Fibroblast of lung (primary cell): ENCODE results near the gene RTN1. TPM values are rescaled to one million over a fixed set of nuclear protein-coding genes. Genes with fewer than 3 reads are reported as not detected.

Experiments
- DNase-seq, 2 donors: peaks; one replicate each; pipeline versions ENCODE4 v3.0.0 to v3.0.0-alpha.2; 2010; ENCODE audit warnings: low read depth in 2 of 2
- H2AFZ ChIP-seq: 2 replicates; pipeline ENCODE4 v1.5.1; 2012; ENCODE audit warnings: low read length, control low read depth, inconsistent platforms
- H3K27ac ChIP-seq: 2 replicates; pipeline ENCODE4 v1.5.1; 2011; ENCODE audit warnings: low read length, control low read depth; ENCODE audit not compliant: insufficient read depth
- H3K27me3 ChIP-seq: 2 replicates; pipeline ENCODE4 v1.5.1; 2011; ENCODE audit warnings: mild to moderate bottlenecking, low read length; ENCODE audit not compliant: control insufficient read depth, insufficient read depth
- H3K36me3 ChIP-seq: 2 replicates; pipeline ENCODE4 v1.5.1; 2011; ENCODE audit warnings: low read length; ENCODE audit not compliant: control insufficient read depth, insufficient read depth
- H3K4me1 ChIP-seq: 2 replicates; pipeline ENCODE4 v1.5.1; 2011; ENCODE audit warnings: low read length; ENCODE audit not compliant: control insufficient read depth, insufficient read depth; ENCODE audit errors: extremely low read depth
- H3K4me2 ChIP-seq: 2 replicates; pipeline ENCODE4 v1.5.1; 2011; ENCODE audit warnings: low read length, control low read depth; ENCODE audit not compliant: insufficient read depth; ENCODE audit errors: extremely low read depth
- H3K4me3 ChIP-seq, 4 experiments: fragments of 200-600 bp in 1 of 4; sonication (generic) in 1 of 4; replicated peaks in 1 of 4; 2 replicates each; pipeline ENCODE4 v1.5.1; 2011 to 2016; ENCODE audit warnings: low read length in 4 of 4, low read depth in 3 of 4, mild to moderate bottlenecking in 3 of 4, control low read depth in 2 of 4, inconsistent platforms in 1 of 4, mixed read lengths in 1 of 4; ENCODE audit not compliant: insufficient read depth in 1 of 4; ENCODE audit errors: control extremely low read depth in 1 of 4
- H3K79me2 ChIP-seq: 2 replicates; pipeline ENCODE4 v1.5.1; 2012; ENCODE audit warnings: mild to moderate bottlenecking, low read length, inconsistent platforms; ENCODE audit not compliant: control insufficient read depth, insufficient read depth
- H3K9ac ChIP-seq: 2 replicates; pipeline ENCODE4 v1.5.1; 2011; ENCODE audit warnings: mild to moderate bottlenecking, low read length, control low read depth; ENCODE audit not compliant: insufficient read depth
- H3K9me3 ChIP-seq: 2 replicates; pipeline ENCODE4 v1.5.1; 2012; ENCODE audit warnings: low read depth, low read length; ENCODE audit not compliant: control insufficient read depth, insufficient read depth
- H4K20me1 ChIP-seq: 2 replicates; pipeline ENCODE4 v1.5.1; 2011; ENCODE audit warnings: low read length; ENCODE audit not compliant: control insufficient read depth, insufficient read depth; ENCODE audit errors: extremely low read depth
- CTCF ChIP-seq, 2 donors: IDR thresholded peaks in 1 of 2; conservative IDR thresholded peaks in 1 of 2; 1 replicate in 1 of 2; 2 replicates in 1 of 2; pipeline ENCODE4 v1.5.1; 2011 to 2012; ENCODE audit warnings: low read length in 2 of 2, control low read depth in 1 of 2, inconsistent platforms in 1 of 2, low read depth in 1 of 2, mild to moderate bottlenecking in 1 of 2
- EZH2 ChIP-seq: IDR thresholded peaks from 2 replicates; pipeline ENCODE4 v1.5.1; 2012; ENCODE audit warnings: low read length, control low read depth, mild to moderate bottlenecking; ENCODE audit errors: missing control alignments
- polyA plus RNA-seq, 2 donors: library from polyadenylated mRNA; depleted of rRNA in 1 of 2; stranded (reverse) in 1 of 2; unstranded in 1 of 2; fragments of >200 nt; gene quantifications; 2 replicates each; pipeline ENCODE4 v1.2.1, GENCODE V29; 2011 to 2012; ENCODE audit warnings: missing spikeins in 1 of 2
- total RNA-seq: library from RNA; depleted of rRNA; stranded (reverse); fragments of >200 nt; gene quantifications from 2 replicates; pipeline ENCODE4 v1.2.1, GENCODE V29; 2014

Gene RTN1
- total and polyA plus RNA-seq, 2 donors (not counting 1 experiment from before 2014, with no cell fraction given) = 0.17 to 0.92 TPM

- no peak overlapping the region for H2AFZ ChIP-seq
- no peak overlapping the region for H3K4me2 ChIP-seq
- H3K79me2 ChIP-seq = no peaks in the 10 kb centered on the region
- H4K20me1 ChIP-seq = no peaks in the 10 kb centered on the region
- H3K9ac ChIP-seq = no peak overlapping the region
- no peaks in the 10 kb centered on the region for H3K36me3 ChIP-seq
- no peak overlapping the region for H3K4me3 ChIP-seq
- no peaks in the 10 kb centered on the region for H3K4me1 ChIP-seq
- no peaks in the 10 kb centered on the region for H3K9me3 ChIP-seq
- TF ChIP-seq EZH2 = no peak
- no peak for TF ChIP-seq CTCF (conservative IDR thresholded peaks at IDR 0.05 in 1 of 2, IDR thresholded peaks at IDR 0.05 in 1 of 2; ENCODE audit: low read depth in 1 of 2, low read length in 2 of 2)
- no peaks in the 10 kb centered on the region for H3K27me3 ChIP-seq
- no peak overlapping the region for H3K27ac ChIP-seq
- DNase-seq = peak; percentile 21 to 42
These were observed 171.8 kb downstream of the RTN1 start for GRCh38 chr14:59698793-59699192.

- Histone ChIP-seq H3K4me3 (no peak overlapping the region), H3K4me1 (no peaks in the 10 kb centered on the region), H3K36me3 (no peaks in the 10 kb centered on the region), H3K9ac (no peak overlapping the region), H3K27ac (no peak overlapping the region), H3K79me2 (no peaks in the 10 kb centered on the region), H2AFZ (no peak overlapping the region), H3K27me3 (no peaks in the 10 kb centered on the region), H4K20me1 (no peaks in the 10 kb centered on the region), H3K9me3 (no peaks in the 10 kb centered on the region), H3K4me2 (no peak overlapping the region)
- TF ChIP-seq EZH2 (no peak), CTCF (conservative IDR thresholded peaks at IDR 0.05 in 1 of 2, IDR thresholded peaks at IDR 0.05 in 1 of 2; ENCODE audit: low read depth in 1 of 2, low read length in 2 of 2) (no peak)
- DNase-seq = no peak
These were observed 175.4 kb downstream of the RTN1 start for GRCh38 chr14:59695198-59695597.

- H3K9ac ChIP-seq = no peak overlapping the region
- DNase-seq = no peak
- no peaks in the 10 kb centered on the region for H4K20me1 ChIP-seq
- H3K4me2 ChIP-seq = no peak overlapping the region
- no peaks in the 10 kb centered on the region for H3K9me3 ChIP-seq
- H2AFZ ChIP-seq = no peak overlapping the region
- H3K79me2 ChIP-seq = no peaks in the 10 kb centered on the region
- H3K36me3 ChIP-seq = no peaks in the 10 kb centered on the region
- no peak overlapping the region for H3K27ac ChIP-seq
- H3K4me1 ChIP-seq = no peaks in the 10 kb centered on the region
- H3K27me3 ChIP-seq = no peaks in the 10 kb centered on the region
- no peak overlapping the region for H3K4me3 ChIP-seq
- TF ChIP-seq CTCF (conservative IDR thresholded peaks at IDR 0.05 in 1 of 2, IDR thresholded peaks at IDR 0.05 in 1 of 2; ENCODE audit: low read depth in 1 of 2, low read length in 2 of 2) (no peak), EZH2 (no peak)
These were observed 179.3 kb downstream of the RTN1 start for GRCh38 chr14:59691266-59691665.
